Panc1 (cell line): ENCODE measurements around the gene CCDC83. TPM values are rescaled to one million over a fixed set of nuclear protein-coding genes. Genes with fewer than 3 reads are reported as not detected.

Experiments
- ATAC-seq: fragments of 200-7000 bp; cut with Tn5 transposase; 2 replicates; pipeline ENCODE4 v1.9.1; 2020; ENCODE audit warnings: mild to moderate bottlenecking, moderate library complexity
- BruUV-seq: library from RNA; stranded (reverse); fragments of 400-500 nt; replicated peaks from 2 replicates; lab custom pipeline; 2021; lab: Mats Ljungman, UMichigan
- CTCF ChIA-PET: fragments of 300-600 bp; sonication (Branson Sonifier 250); formaldehyde crosslinking; loops from one replicate; lab custom pipeline; 2022; ENCODE audit warnings: antibody characterized with exemption; lab: Charles Lee
- POLR2A ChIA-PET: fragments of 300-600 bp; sonication (Branson Sonifier 250); formaldehyde crosslinking; loops from one replicate; lab custom pipeline; 2022; ENCODE audit warnings: antibody characterized with exemption; lab: Charles Lee
- DNase-seq: peaks from one replicate; pipeline ENCODE4 v3.0.0-alpha.2; 2010; ENCODE audit warnings: low read depth, low spot score
- H3K27ac ChIP-seq: 2 replicates; pipeline ENCODE4 v1.5.1; 2011; ENCODE audit warnings: mild to moderate bottlenecking, low read length, inconsistent platforms
- H3K27me3 ChIP-seq: fragments of 200-500 bp; sonication (Bioruptor generic); 2 replicates; pipeline ENCODE4 v1.6.0; 2014; ENCODE audit warnings: low read length, inconsistent platforms; ENCODE audit not compliant: control insufficient read depth, insufficient read depth
- H3K36me3 ChIP-seq: fragments of 200-500 bp; sonication (Bioruptor generic); 2 replicates; pipeline ENCODE4 v1.5.1; 2014; ENCODE audit warnings: inconsistent platforms, mild to moderate bottlenecking, low read length, moderate library complexity; ENCODE audit not compliant: control insufficient read depth, insufficient read depth
- H3K4me1 ChIP-seq: 2 replicates; pipeline ENCODE4 v1.5.1; 2011; ENCODE audit warnings: inconsistent platforms, mild to moderate bottlenecking, low read length, moderate library complexity; ENCODE audit not compliant: control insufficient read depth, insufficient read depth
- H3K4me3 ChIP-seq, 2 experiments: 2 replicates each; pipeline ENCODE4 v1.5.1; 2011 to 2012; ENCODE audit warnings: low read depth in 2 of 2, low read length in 2 of 2, mild to moderate bottlenecking in 2 of 2, inconsistent platforms in 1 of 2, moderate library complexity in 1 of 2
- H3K9me3 ChIP-seq: fragments of 200-500 bp; sonication (Bioruptor generic); 2 replicates; pipeline ENCODE4 v1.5.1; 2014; ENCODE audit warnings: low read depth, mild to moderate bottlenecking, inconsistent platforms, low read length, moderate library complexity; ENCODE audit not compliant: control insufficient read depth, insufficient read depth
- POLR2AphosphoS5 ChIP-seq: IDR thresholded peaks from 2 replicates; pipeline ENCODE4 v1.6.1; 2012; ENCODE audit warnings: mild to moderate bottlenecking, low read depth, low read length, moderate library complexity
- SIN3A ChIP-seq: IDR thresholded peaks from 2 replicates; pipeline ENCODE4 v1.6.1; 2012; ENCODE audit warnings: low read depth, mild to moderate bottlenecking, low read length, moderate library complexity, borderline replicate concordance; ENCODE audit not compliant: insufficient read depth
- TCF7L2 ChIP-seq: IDR thresholded peaks from 2 replicates; pipeline ENCODE4 v1.6.1; 2011; ENCODE audit warnings: mild to moderate bottlenecking, low read depth, low read length, inconsistent platforms
- in situ Hi-C: cut with HindIII; loops from 2 replicates; pipeline ENCODE4 v1.10.0; 2016; ENCODE audit warnings: low sequenced_read_pairs, low pct_unique_long_range_greater_than_20kb
- intact Hi-C: fragments of 100-400 bp; cut with micrococcal nuclease; formaldehyde crosslinking; loops from one replicate; pipeline ENCODE4 v1.10.0; 2022; ENCODE audit not compliant: unreplicated experiment
- total RNA-seq: library from RNA; stranded (reverse); gene quantifications from one replicate; pipeline ENCODE4 v1.2.1, GENCODE V29; 2021; ENCODE audit not compliant: unreplicated experiment
- TF ChIP-seq, protein P1 (sequence below): fragments of 450-650 bp; IDR thresholded peaks from 2 replicates; pipeline ENCODE4 v1.5.1; 2017; ENCODE audit warnings: mild to moderate bottlenecking
- TF ChIP-seq, protein P2 (sequence below), 2 experiments: IDR thresholded peaks; 2 replicates each; pipeline ENCODE4 v1.6.1; 2011 to 2012; ENCODE audit warnings: low read depth in 2 of 2, control low read depth in 1 of 2, low read length in 1 of 2, mild to moderate bottlenecking in 1 of 2, moderate library complexity in 1 of 2; ENCODE audit not compliant: insufficient read depth in 1 of 2

Gene CCDC83
- total RNA-seq, 1 experiment from 2014 or later, result not detected

DNA sequence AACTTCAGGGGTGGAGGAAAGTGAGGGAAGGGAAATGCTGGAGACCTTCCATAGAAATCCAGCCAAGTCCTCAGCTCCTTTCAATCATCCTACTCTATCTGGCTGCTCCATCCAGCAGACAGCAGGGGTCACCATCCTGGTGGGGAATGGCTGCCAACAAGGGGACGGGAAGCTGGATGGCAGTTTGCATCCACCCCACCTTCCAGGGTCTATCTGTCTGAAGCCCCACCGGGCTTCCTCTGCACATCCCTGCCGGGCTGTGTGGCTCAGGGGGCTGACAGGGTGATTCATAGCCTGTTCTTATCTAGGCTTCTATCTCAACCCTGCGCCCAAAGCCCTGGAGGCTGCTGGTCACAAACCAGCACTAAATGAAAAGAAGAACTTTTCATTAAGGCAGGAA lies 45.3 kb upstream of the CCDC83 start:
- Histone ChIP-seq H3K27ac (peak overlapping the region; percentile 87), H3K4me1 (peaks cover 45% of the 10 kb centered on the region), H3K4me3 (peak overlapping the region; percentile 67 to 68), H3K9me3 (no peaks in the 10 kb centered on the region), H3K27me3 (no peaks in the 10 kb centered on the region), H3K36me3 (no peaks in the 10 kb centered on the region)
- DNase-seq (no peak), ATAC-seq (peak; percentile 39)
- no TSS peak for BruUV-seq
- CTCF ChIA-PET, result interaction anchor here (0.6 to 2.1 kb wide), 6 partner anchors 10 to 44 kb away, joined by 3 to 10 read pairs (median 4); partner anchors contain the start of gene CCDC83
- in situ Hi-C loops, result no loop called here
- POLR2A ChIA-PET, result interaction anchor here (0.6 to 0.7 kb wide), 2 partner anchors 18 to 150 kb away, joined by 3 to 4 read pairs; no protein-coding TSS in a partner anchor
- TF ChIP-seq POLR2AphosphoS5, result no peak
- 0 out of 2 replicates have a peak, but pooled peaks have one; percentile 65 for TF ChIP-seq SIN3A
- TF ChIP-seq, protein P1, sequence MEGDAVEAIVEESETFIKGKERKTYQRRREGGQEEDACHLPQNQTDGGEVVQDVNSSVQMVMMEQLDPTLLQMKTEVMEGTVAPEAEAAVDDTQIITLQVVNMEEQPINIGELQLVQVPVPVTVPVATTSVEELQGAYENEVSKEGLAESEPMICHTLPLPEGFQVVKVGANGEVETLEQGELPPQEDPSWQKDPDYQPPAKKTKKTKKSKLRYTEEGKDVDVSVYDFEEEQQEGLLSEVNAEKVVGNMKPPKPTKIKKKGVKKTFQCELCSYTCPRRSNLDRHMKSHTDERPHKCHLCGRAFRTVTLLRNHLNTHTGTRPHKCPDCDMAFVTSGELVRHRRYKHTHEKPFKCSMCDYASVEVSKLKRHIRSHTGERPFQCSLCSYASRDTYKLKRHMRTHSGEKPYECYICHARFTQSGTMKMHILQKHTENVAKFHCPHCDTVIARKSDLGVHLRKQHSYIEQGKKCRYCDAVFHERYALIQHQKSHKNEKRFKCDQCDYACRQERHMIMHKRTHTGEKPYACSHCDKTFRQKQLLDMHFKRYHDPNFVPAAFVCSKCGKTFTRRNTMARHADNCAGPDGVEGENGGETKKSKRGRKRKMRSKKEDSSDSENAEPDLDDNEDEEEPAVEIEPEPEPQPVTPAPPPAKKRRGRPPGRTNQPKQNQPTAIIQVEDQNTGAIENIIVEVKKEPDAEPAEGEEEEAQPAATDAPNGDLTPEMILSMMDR, result peak; percentile 80
- intact Hi-C loops, result no loop called here

DNA sequence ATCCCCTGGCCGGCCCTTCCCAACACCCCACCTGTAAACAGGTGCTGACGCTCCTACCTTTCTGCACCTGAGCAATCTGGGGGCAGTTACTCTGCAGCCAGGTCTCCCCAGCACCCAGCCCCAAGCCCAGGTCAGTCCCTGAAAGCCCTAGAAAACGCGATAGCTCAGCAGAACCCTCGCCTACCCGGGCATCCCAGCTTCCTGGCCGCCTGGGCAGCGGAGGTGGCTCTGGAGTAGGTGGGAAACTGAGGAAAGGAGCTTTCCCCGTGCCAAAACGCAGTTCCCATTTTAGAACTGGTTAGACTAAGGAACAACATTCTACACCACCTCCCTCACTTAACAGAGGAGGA lies 44.7 kb upstream of the CCDC83 start:
- in situ Hi-C loops (no loop called here), intact Hi-C loops (no loop called here)
- Histone ChIP-seq H3K4me3 (peak overlapping the region; percentile 67 to 68), H3K27me3 (no peaks in the 10 kb centered on the region), H3K27ac (peak overlapping the region; percentile 87), H3K36me3 (no peaks in the 10 kb centered on the region), H3K9me3 (no peaks in the 10 kb centered on the region), H3K4me1 (peaks cover 42% of the 10 kb centered on the region)
- ATAC-seq, result peak; percentile 7
- BruUV-seq, result no TSS peak
- TF ChIP-seq, protein P2, sequence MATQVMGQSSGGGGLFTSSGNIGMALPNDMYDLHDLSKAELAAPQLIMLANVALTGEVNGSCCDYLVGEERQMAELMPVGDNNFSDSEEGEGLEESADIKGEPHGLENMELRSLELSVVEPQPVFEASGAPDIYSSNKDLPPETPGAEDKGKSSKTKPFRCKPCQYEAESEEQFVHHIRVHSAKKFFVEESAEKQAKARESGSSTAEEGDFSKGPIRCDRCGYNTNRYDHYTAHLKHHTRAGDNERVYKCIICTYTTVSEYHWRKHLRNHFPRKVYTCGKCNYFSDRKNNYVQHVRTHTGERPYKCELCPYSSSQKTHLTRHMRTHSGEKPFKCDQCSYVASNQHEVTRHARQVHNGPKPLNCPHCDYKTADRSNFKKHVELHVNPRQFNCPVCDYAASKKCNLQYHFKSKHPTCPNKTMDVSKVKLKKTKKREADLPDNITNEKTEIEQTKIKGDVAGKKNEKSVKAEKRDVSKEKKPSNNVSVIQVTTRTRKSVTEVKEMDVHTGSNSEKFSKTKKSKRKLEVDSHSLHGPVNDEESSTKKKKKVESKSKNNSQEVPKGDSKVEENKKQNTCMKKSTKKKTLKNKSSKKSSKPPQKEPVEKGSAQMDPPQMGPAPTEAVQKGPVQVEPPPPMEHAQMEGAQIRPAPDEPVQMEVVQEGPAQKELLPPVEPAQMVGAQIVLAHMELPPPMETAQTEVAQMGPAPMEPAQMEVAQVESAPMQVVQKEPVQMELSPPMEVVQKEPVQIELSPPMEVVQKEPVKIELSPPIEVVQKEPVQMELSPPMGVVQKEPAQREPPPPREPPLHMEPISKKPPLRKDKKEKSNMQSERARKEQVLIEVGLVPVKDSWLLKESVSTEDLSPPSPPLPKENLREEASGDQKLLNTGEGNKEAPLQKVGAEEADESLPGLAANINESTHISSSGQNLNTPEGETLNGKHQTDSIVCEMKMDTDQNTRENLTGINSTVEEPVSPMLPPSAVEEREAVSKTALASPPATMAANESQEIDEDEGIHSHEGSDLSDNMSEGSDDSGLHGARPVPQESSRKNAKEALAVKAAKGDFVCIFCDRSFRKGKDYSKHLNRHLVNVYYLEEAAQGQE (IDR thresholded peaks at IDR 0.05; ENCODE audit: insufficient read depth in 1 of 2, low read depth in 2 of 2, low read length in 1 of 2), result no peak
- TF ChIP-seq SIN3A (no peak), POLR2AphosphoS5 (no peak), TCF7L2 (no peak)
- TF ChIP-seq, protein P1, result no peak
- ChIA-PET CTCF (interaction anchor here (0.6 to 2.1 kb wide), 3 partner anchors 11 to 408 kb away, joined by 3 to 10 read pairs (median 3); no protein-coding TSS in a partner anchor), POLR2A (interaction anchor here (0.6 to 0.7 kb wide), 4 partner anchors 17 to 1640 kb away, joined by 3 to 4 read pairs (median 3); no protein-coding TSS in a partner anchor)
- no peak for DNase-seq
